ENCODE measurements around the gene KLHL11.

Gene KLHL11

DNA sequence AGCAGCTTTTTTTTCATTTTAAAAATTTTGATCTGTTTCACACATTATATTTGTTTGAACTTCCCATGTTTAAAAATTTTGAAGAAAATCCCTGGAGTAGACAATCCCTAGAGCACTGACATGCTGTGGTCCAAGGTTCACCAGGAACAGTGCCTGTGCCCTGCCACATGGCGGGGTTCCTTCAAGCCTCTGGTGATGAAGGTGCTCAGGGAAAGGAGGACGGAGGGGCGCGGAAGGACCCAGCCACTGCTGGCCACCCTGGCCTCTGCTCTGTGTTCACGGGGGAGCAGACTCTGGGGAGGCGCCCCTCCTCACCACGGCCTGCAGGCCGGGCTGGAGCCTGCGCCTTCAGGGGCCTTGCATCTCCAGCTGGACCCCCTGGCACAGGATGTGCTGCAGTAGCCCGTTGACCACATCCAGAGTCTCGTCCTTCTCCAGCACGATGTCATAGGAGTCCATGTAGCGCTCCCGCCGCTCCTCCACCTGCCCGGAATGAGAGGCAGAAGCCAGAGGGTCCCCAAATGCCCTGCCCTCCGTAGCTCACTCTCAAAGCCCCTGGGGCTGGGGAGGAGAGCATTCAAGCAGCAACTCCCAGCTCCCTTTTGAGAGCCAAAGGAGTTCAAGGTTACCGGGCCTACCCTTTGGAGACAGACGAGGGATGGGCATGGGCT, 39.9 kb downstream of the KLHL11 start:
- POLR2A ChIA-PET: interaction anchor here (1.1 to 1.4 kb wide), 3 partner anchors 13 to 136 kb away, joined by 3 to 7 read pairs (median 4); partner anchors contain the start of genes FKBP10 and P3H4
- CTCF ChIA-PET: no interaction called here
- TF ChIP-seq ARNT (IDR thresholded peaks at IDR 0.05) (no peak), SUZ12 (IDR thresholded peaks at IDR 0.05) (no peak), ELF4 (IDR thresholded peaks at IDR 0.05) (no peak), FOXA1 (IDR thresholded peaks at IDR 0.05) (no peak), TARDBP (IDR thresholded peaks at IDR 0.05) (no peak), BHLHE40 (IDR thresholded peaks at IDR 0.05; ENCODE audit: borderline replicate concordance) (no peak), L3MBTL2 (conservative IDR thresholded peaks at IDR 0.05) (no peak), ZNF384 (IDR thresholded peaks at IDR 0.05) (no peak), NFRKB (IDR thresholded peaks at IDR 0.05) (no peak), LEF1 (IDR thresholded peaks at IDR 0.05; ENCODE audit: borderline replicate concordance) (no peak)
- TF ChIP-seq, protein P1, sequence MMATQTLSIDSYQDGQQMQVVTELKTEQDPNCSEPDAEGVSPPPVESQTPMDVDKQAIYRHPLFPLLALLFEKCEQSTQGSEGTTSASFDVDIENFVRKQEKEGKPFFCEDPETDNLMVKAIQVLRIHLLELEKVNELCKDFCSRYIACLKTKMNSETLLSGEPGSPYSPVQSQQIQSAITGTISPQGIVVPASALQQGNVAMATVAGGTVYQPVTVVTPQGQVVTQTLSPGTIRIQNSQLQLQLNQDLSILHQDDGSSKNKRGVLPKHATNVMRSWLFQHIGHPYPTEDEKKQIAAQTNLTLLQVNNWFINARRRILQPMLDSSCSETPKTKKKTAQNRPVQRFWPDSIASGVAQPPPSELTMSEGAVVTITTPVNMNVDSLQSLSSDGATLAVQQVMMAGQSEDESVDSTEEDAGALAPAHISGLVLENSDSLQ (IDR thresholded peaks at IDR 0.05): no peak

DNA sequence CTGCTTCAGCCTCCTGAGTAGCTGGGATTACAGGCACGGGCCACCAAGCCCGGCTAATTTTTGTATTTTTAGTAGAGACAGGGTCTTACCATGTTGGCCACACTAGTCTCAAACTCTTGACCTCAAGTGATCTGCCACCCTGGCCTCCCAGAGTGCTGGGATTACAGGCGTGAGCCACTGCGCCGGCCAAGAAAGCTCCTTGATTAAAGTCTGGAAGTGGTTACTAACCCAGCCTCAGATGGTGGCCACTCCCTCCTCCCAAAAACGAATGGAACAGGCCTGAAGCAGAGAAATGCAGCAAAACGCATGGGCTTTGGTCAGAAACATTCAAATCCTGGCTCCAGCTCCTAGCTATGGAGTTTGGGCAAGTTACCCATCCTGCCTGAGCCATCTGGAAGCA, 41.1 kb downstream of the KLHL11 start:
- POLR2A ChIA-PET: interaction anchor here (0.7 to 3.2 kb wide), 4 partner anchors 10 to 135 kb away, joined by 3 to 29 read pairs (median 6); partner anchors contain the start of genes FKBP10, NT5C3B and P3H4
- no peak for DNase-seq (ENCODE audit: extremely low spot score)
- CTCF ChIA-PET: no interaction called here
- TF ChIP-seq HDGF (IDR thresholded peaks at IDR 0.05; ENCODE audit: borderline replicate concordance) (no peak), FOXA1 (IDR thresholded peaks at IDR 0.05) (no peak), ELF4 (IDR thresholded peaks at IDR 0.05) (no peak), SP1 (IDR thresholded peaks at IDR 0.05) (no peak), CTBP1 (IDR thresholded peaks at IDR 0.05; ENCODE audit: borderline replicate concordance) (no peak), ARNT (IDR thresholded peaks at IDR 0.05) (no peak), FOXM1 (IDR thresholded peaks at IDR 0.05; ENCODE audit: borderline replicate concordance) (no peak), FOXK2 (IDR thresholded peaks at IDR 0.05) (no peak), L3MBTL2 (conservative IDR thresholded peaks at IDR 0.05) (no peak), BHLHE40 (IDR thresholded peaks at IDR 0.05; ENCODE audit: borderline replicate concordance) (no peak), TARDBP (IDR thresholded peaks at IDR 0.05) (no peak), NFRKB (IDR thresholded peaks at IDR 0.05) (no peak), SUZ12 (IDR thresholded peaks at IDR 0.05) (no peak), LEF1 (IDR thresholded peaks at IDR 0.05; ENCODE audit: borderline replicate concordance) (no peak), ZNF384 (IDR thresholded peaks at IDR 0.05) (no peak)
- TF ChIP-seq, protein P1 (IDR thresholded peaks at IDR 0.05): no peak

More for the DNA sequence above, 39.9 kb downstream of the KLHL11 start:
- DNase-seq (ENCODE audit: extremely low spot score): no peak

DNA sequence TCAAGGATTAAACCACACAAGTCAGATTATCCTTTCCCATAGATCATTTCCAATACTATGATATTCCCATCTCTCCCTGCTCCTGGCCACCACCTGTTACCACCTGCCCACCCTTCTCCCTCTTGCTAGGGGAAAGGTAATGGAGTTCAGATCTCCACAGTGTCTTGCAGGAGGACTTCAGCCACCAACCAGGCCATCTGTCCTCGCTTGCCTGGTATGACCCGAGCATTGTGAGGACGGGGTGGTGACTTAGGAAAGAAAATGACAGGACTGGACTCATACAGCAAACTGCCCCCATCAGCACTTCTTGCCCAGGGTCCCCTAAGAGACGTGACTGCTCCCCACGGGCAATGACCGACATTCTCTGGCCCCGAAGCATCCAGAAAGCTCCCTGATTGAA, 41.6 kb downstream of the KLHL11 start:
- POLR2A ChIA-PET: interaction anchor here (0.7 to 3.2 kb wide), 3 partner anchors 9 to 12 kb away, joined by 3 to 29 read pairs (median 8); partner anchors contain the start of genes FKBP10, NT5C3B and P3H4
- DNase-seq (ENCODE audit: extremely low spot score): no peak
- CTCF ChIA-PET: no interaction called here
- no peak for TF ChIP-seq CTBP1 (IDR thresholded peaks at IDR 0.05; ENCODE audit: borderline replicate concordance)
- TF ChIP-seq ARNT (IDR thresholded peaks at IDR 0.05): no peak
- no peak for TF ChIP-seq SUZ12 (IDR thresholded peaks at IDR 0.05)

DNA sequence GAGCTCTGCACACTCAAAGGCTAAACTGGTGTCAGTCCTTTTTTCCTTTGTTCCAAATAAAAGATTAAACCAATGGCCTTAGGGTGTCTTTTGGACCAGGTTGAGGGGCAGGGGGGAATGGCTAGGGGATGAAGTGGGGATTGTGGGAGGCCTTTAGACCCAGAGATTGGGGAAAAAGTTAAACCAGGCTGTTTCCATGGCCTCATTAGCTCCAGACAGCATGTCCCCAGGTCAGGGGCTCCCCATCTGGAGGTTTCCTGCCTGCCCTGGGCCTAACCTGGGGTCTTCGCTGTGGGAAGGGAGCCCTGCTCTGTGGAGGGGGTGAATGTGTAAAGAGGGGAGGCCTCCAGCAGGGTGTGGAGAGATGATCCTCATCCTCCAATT, 42.1 kb downstream of the KLHL11 start:
- TF ChIP-seq LEF1 (IDR thresholded peaks at IDR 0.05; ENCODE audit: borderline replicate concordance) (no peak), HDGF (IDR thresholded peaks at IDR 0.05; ENCODE audit: borderline replicate concordance) (no peak), L3MBTL2 (conservative IDR thresholded peaks at IDR 0.05) (no peak), FOXK2 (IDR thresholded peaks at IDR 0.05) (no peak), SP1 (IDR thresholded peaks at IDR 0.05) (no peak), TARDBP (IDR thresholded peaks at IDR 0.05) (no peak), SUZ12 (IDR thresholded peaks at IDR 0.05) (no peak)
- POLR2A ChIA-PET: interaction anchor here (0.9 to 3.2 kb wide), 6 partner anchors 11 to 137 kb away, joined by 3 to 29 read pairs (median 4); partner anchors contain the start of genes EIF1, FKBP10, JUP and KLHL11
- CTCF ChIA-PET: interaction anchor here (1.0 kb wide), 1 partner anchor 19 kb away, joined by 3 read pairs; no protein-coding TSS in a partner anchor

DNA sequence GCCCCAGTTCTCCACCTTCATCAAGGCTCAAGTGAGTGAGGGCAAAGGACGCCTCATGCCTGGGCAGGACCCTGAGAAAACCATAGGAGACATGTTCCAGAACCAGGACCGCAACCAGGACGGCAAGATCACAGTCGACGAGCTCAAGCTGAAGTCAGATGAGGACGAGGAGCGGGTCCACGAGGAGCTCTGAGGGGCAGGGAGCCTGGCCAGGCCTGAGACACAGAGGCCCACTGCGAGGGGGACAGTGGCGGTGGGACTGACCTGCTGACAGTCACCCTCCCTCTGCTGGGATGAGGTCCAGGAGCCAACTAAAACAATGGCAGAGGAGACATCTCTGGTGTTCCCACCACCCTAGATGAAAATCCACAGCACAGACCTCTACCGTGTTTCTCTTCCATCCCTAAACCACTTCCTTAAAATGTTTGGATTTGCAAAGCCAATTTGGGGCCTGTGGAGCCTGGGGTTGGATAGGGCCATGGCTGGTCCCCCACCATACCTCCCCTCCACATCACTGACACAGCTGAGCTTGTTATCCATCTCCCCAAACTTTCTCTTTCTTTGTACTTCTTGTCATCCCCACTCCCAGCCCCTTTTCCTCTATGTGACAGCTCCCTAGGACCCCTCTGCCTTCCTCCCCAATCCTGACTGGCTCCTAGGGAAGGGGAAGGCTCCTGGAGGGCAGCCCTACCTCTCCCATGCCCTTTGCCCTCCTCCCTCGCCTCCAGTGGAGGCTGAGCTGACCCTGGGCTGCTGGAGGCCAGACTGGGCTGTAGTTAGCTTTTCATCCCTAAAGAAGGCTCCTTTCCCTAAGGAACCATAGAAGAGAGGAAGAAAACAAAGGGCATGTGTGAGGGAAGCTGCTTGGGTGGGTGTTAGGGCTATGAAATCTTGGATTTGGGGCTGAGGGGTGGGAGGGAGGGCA, 42.7 kb downstream of the KLHL11 start:
- CTCF ChIA-PET: interaction anchor here (0.8 to 1.0 kb wide), 2 partner anchors 11 to 19 kb away, joined by 3 read pairs; no protein-coding TSS in a partner anchor
- no peak for DNase-seq (ENCODE audit: extremely low spot score)
- POLR2A ChIA-PET: interaction anchor here (0.8 to 3.2 kb wide), 7 partner anchors 10 to 137 kb away, joined by 3 to 29 read pairs (median 3); partner anchors contain the start of genes EIF1, FKBP10, JUP and KLHL11
- TF ChIP-seq, protein P1 (IDR thresholded peaks at IDR 0.05): no peak
- TF ChIP-seq TARDBP (IDR thresholded peaks at IDR 0.05) (no peak), L3MBTL2 (conservative IDR thresholded peaks at IDR 0.05) (no peak), SP1 (IDR thresholded peaks at IDR 0.05) (no peak), SUZ12 (IDR thresholded peaks at IDR 0.05) (no peak), ARNT (IDR thresholded peaks at IDR 0.05) (no peak)

More for the DNA sequence above, 42.1 kb downstream of the KLHL11 start:
- DNase-seq (ENCODE audit: extremely low spot score): no peak

All from HEK293T (cell line).